BJ (cell line): ENCODE measurements around the gene PRKCA. TPM values are rescaled to one million over a fixed set of nuclear protein-coding genes. Genes with fewer than 3 reads are reported as not detected.
A peak's percentile ranks its signal among the peaks of the same experiment; 100 is the strongest.

ENCODE experiments used
- CTCF ChIA-PET: fragments of 350-600 bp; formaldehyde crosslinking; extraction: SDS; loops from one replicate; lab custom pipeline; 2021; ENCODE audit warnings: antibody characterized with exemption, inconsistent platforms; lab: Yijun Ruan, JAX
- POLR2A ChIA-PET: fragments of 300-600 bp; sonication (Branson Sonifier 250); formaldehyde crosslinking; extraction: SDS; loops from one replicate; lab custom pipeline; 2021; ENCODE audit warnings: antibody characterized with exemption; lab: Charles Lee
- DNase-seq: peaks from one replicate; pipeline ENCODE4 v3.0.0-alpha.2; 2011; ENCODE audit warnings: low read depth
- H3K27me3 ChIP-seq: 2 replicates; pipeline ENCODE4 v1.6.0; 2011; ENCODE audit warnings: low read length; ENCODE audit not compliant: control insufficient read depth, insufficient read depth
- H3K36me3 ChIP-seq: 2 replicates; pipeline ENCODE4 v1.5.1; 2011; ENCODE audit warnings: low read length; ENCODE audit not compliant: control insufficient read depth, insufficient read depth
- H3K4me3 ChIP-seq: 2 replicates; pipeline ENCODE4 v1.5.1; 2011; ENCODE audit warnings: low read depth, mild to moderate bottlenecking, control low read depth, low read length
- CTCF ChIP-seq: IDR thresholded peaks from 2 replicates; pipeline ENCODE4 v1.5.1; 2011; ENCODE audit warnings: low read depth, mild to moderate bottlenecking, control low read depth, inconsistent platforms, low read length, moderate library complexity; ENCODE audit not compliant: insufficient read depth
- polyA plus RNA-seq: library from polyadenylated mRNA; depleted of rRNA; stranded (reverse); fragments of >200 nt; gene quantifications from 2 replicates; pipeline ENCODE4 v1.2.3, GENCODE V29; 2011

Gene PRKCA
- polyA plus RNA-seq, 1 experiment = 38.7 TPM

- Histone ChIP-seq H3K4me3 (no peak overlapping the region), H3K27me3 (no peaks in the 10 kb centered on the region), H3K36me3 (peaks cover 7% of the 10 kb centered on the region)
- TF ChIP-seq CTCF = peak; percentile 16; the same call in 1 of the 2 replicates
- ChIA-PET CTCF (interaction anchor here (0.9 to 1.5 kb wide), 3 partner anchors 9 to 13 kb away, joined by 3 to 5 read pairs (median 4); no protein-coding TSS in a partner anchor), POLR2A (no interaction called here)
- DNase-seq = peak; percentile 12
Observed at GRCh38 chr17:66737524-66737923, 435.1 kb downstream of the PRKCA start.

- ChIA-PET CTCF (interaction anchor here (1.5 kb wide), 1 partner anchor 10 kb away, joined by 3 read pairs; no protein-coding TSS in a partner anchor), POLR2A (no interaction called here)
- no peak for DNase-seq
- H3K27me3 ChIP-seq = no peaks in the 10 kb centered on the region
- peaks cover 10% of the 10 kb centered on the region for H3K36me3 ChIP-seq
- H3K4me3 ChIP-seq = no peak overlapping the region
- TF ChIP-seq CTCF = no peak
Observed at GRCh38 chr17:66738301-66738700, 435.9 kb downstream of the PRKCA start.

- ChIA-PET CTCF (interaction anchor here (2.9 kb wide), 1 partner anchor 11 kb away, joined by 11 read pairs; no protein-coding TSS in a partner anchor), POLR2A (no interaction called here)
- TF ChIP-seq CTCF = no peak
- Histone ChIP-seq H3K4me3 (no peak overlapping the region), H3K27me3 (no peaks in the 10 kb centered on the region), H3K36me3 (peaks cover 10% of the 10 kb centered on the region)
- no peak for DNase-seq
Observed at GRCh38 chr17:66739553-66739952, 437.1 kb downstream of the PRKCA start.

- DNase-seq = no peak
- Histone ChIP-seq H3K36me3 (peaks cover 12% of the 10 kb centered on the region), H3K4me3 (no peak overlapping the region), H3K27me3 (no peaks in the 10 kb centered on the region)
- ChIA-PET CTCF (interaction anchor here (1.3 to 2.9 kb wide), 2 partner anchors 12 to 15 kb away, joined by 3 to 11 read pairs; no protein-coding TSS in a partner anchor), POLR2A (no interaction called here)
- no peak for TF ChIP-seq CTCF
Observed at GRCh38 chr17:66740226-66740625, 437.8 kb downstream of the PRKCA start.

DNA sequence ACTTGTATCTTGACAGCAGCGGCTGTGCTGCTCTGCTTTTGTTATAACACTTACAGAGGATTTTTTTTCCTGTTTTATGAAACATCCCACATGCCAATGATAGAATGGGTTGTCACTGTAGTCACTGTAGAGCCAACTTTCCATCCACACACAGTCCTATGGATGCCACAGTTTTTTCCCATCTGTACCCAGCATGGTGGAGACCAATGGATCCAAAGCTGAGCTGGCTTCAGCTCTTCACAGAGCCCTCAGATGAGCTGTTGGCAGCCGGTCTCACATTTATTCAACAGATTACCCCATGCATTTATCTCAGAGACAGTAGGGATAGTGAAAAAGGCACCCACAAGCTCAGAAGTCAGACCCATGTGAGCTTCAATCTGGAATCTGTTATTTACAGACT, 441.1 kb downstream of the PRKCA start:
- ChIA-PET CTCF (no interaction called here), POLR2A (no interaction called here)
- TF ChIP-seq CTCF = no peak
- Histone ChIP-seq H3K4me3 (no peak overlapping the region), H3K36me3 (peaks cover 12% of the 10 kb centered on the region), H3K27me3 (no peaks in the 10 kb centered on the region)
- no peak for DNase-seq
